ENCODE results near the gene APOC4. TPM values are rescaled to one million over a fixed set of nuclear protein-coding genes. Genes with fewer than 3 reads are reported as not detected.
A peak's percentile ranks its signal among the peaks of the same experiment; 100 is the strongest.

APOC4 gene
- total RNA-seq, result not detected

GRCh38 chr19:44942067-44942571 is at the start of gene APOC4:
Gene APOC4 (plus strand): TSS chr19:44942237. CDS start chr19:44942278, 41 bp downstream.
- Mint-ChIP-seq H3K36me3 (ENCODE audit: low read depth) (no peaks in the 10 kb centered on the region), H3K27ac (no peak within 1 kb of the TSS), H3K9me3 (no peaks in the 10 kb centered on the region), H3K4me3 (no peak within 1 kb of the TSS), H3K27me3 (ENCODE audit: low read depth) (no peaks in the 10 kb centered on the region), H3K4me1 (ENCODE audit: low read depth) (no peaks in the 10 kb centered on the region)
- intact Hi-C loops (cut with micrococcal nuclease), result no loop called here
- no peak for DNase-seq
- CTCF ChIA-PET, result no interaction called here

GRCh38 chr19:44892932-44893331 is 49.1 kb upstream of the APOC4 start:
- intact Hi-C loops (cut with micrococcal nuclease), result no loop called here
- DNase-seq, result no peak
- no peaks in the 10 kb centered on the region for H3K27me3 Mint-ChIP-seq (ENCODE audit: low read depth)

GRCh38 chr19:44893332-44894051 is 48.5 kb upstream of the APOC4 start:
- peaks cover 44% of the 10 kb centered on the region for H3K36me3 Mint-ChIP-seq (ENCODE audit: low read depth)
- CTCF ChIA-PET, result interaction anchor here (1.7 kb wide), 2 partner anchors 48 to 59 kb away, joined by 4 to 8 read pairs; partner anchors contain the start of gene NECTIN2
- no peak for DNase-seq
- H3K4me3 Mint-ChIP-seq, result peak overlapping the region; percentile 84
- H3K9me3 Mint-ChIP-seq, result peaks cover 2% of the 10 kb centered on the region
- H3K4me1 Mint-ChIP-seq (ENCODE audit: low read depth), result peaks cover 37% of the 10 kb centered on the region
- intact Hi-C loops (cut with micrococcal nuclease), result no loop called here
- H3K27me3 Mint-ChIP-seq (ENCODE audit: low read depth), result no peaks in the 10 kb centered on the region
- H3K27ac Mint-ChIP-seq, result no peak overlapping the region

More at GRCh38 chr19:44892932-44893331, 49.1 kb upstream of the APOC4 start:
- peaks cover 37% of the 10 kb centered on the region for H3K4me1 Mint-ChIP-seq (ENCODE audit: low read depth)
- no peak overlapping the region for H3K27ac Mint-ChIP-seq
- H3K4me3 Mint-ChIP-seq, result peak overlapping the region; percentile 84
- peaks cover 2% of the 10 kb centered on the region for H3K9me3 Mint-ChIP-seq
- peaks cover 41% of the 10 kb centered on the region for H3K36me3 Mint-ChIP-seq (ENCODE audit: low read depth)
- CTCF ChIA-PET, result interaction anchor here (0.8 to 1.7 kb wide), 3 partner anchors 9 to 59 kb away, joined by 4 to 8 read pairs (median 4); partner anchors contain the start of gene NECTIN2

GRCh38 chr19:44894052-44894400 is 48.0 kb upstream of the APOC4 start:
- H3K4me1 Mint-ChIP-seq (ENCODE audit: low read depth), result peaks cover 36% of the 10 kb centered on the region
- H3K27ac Mint-ChIP-seq, result no peak overlapping the region
- H3K9me3 Mint-ChIP-seq, result peaks cover 2% of the 10 kb centered on the region
- DNase-seq, result no peak
- peaks cover 44% of the 10 kb centered on the region for H3K36me3 Mint-ChIP-seq (ENCODE audit: low read depth)
- intact Hi-C loops (cut with micrococcal nuclease), result no loop called here
- H3K4me3 Mint-ChIP-seq, result no peak overlapping the region
- H3K27me3 Mint-ChIP-seq (ENCODE audit: low read depth), result no peaks in the 10 kb centered on the region
- CTCF ChIA-PET, result no interaction called here

DNA sequence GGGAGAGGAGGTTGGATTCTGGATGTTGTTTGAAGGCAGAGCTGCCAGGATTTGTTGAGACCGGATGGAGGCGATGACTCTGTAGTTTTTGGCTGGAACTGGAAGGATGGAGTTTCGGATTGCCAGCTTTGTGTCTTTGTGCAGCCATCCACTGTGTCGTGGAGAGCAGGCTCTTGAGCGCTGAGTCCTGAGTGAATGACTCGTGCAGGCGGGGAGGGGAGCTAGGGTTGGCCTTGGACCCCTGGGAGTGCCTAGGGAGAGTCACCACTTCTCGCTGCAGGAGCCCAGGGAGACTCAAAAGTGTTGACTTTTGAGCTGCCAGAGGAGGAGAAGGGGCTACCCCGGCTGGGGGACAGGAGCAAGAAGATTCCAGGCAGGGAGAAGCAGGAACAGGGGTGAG is 47.1 kb upstream of the APOC4 start:
- H3K27ac Mint-ChIP-seq, result no peak overlapping the region
- H3K9me3 Mint-ChIP-seq, result no peaks in the 10 kb centered on the region

GRCh38 chr19:44897835-44898234 is 44.2 kb upstream of the APOC4 start:
- Mint-ChIP-seq H3K27ac (no peak overlapping the region), H3K4me3 (no peak overlapping the region), H3K27me3 (ENCODE audit: low read depth) (no peaks in the 10 kb centered on the region), H3K9me3 (no peaks in the 10 kb centered on the region), H3K4me1 (ENCODE audit: low read depth) (peaks cover 21% of the 10 kb centered on the region), H3K36me3 (ENCODE audit: low read depth) (peaks cover 41% of the 10 kb centered on the region)
- CTCF ChIA-PET, result interaction anchor here (0.6 kb wide), 2 partner anchors 197 to 1144 kb away, joined by 3 read pairs; no protein-coding TSS in a partner anchor
- intact Hi-C loops (cut with micrococcal nuclease), result no loop called here
- DNase-seq, result no peak

More for the DNA sequence above, 47.1 kb upstream of the APOC4 start:
- no peak overlapping the region for H3K4me3 Mint-ChIP-seq
- H3K36me3 Mint-ChIP-seq (ENCODE audit: low read depth), result peaks cover 46% of the 10 kb centered on the region
- CTCF ChIA-PET, result interaction anchor here (0.9 kb wide), 1 partner anchor 57 kb away, joined by 5 read pairs; no protein-coding TSS in a partner anchor
- peaks cover 32% of the 10 kb centered on the region for H3K4me1 Mint-ChIP-seq (ENCODE audit: low read depth)
- intact Hi-C loops (cut with micrococcal nuclease), result no loop called here
- H3K27me3 Mint-ChIP-seq (ENCODE audit: low read depth), result no peaks in the 10 kb centered on the region
- DNase-seq, result no peak

- Mint-ChIP-seq H3K27ac (no peak overlapping the region), H3K4me1 (ENCODE audit: low read depth) (peaks cover 5% of the 10 kb centered on the region), H3K4me3 (no peak overlapping the region), H3K36me3 (ENCODE audit: low read depth) (peaks cover 23% of the 10 kb centered on the region), H3K9me3 (no peaks in the 10 kb centered on the region), H3K27me3 (ENCODE audit: low read depth) (peaks cover 2% of the 10 kb centered on the region)
- no peak for DNase-seq
- CTCF ChIA-PET, result interaction anchor here (0.6 kb wide), 1 partner anchor 115 kb away, joined by 5 read pairs; no protein-coding TSS in a partner anchor
- intact Hi-C loops (cut with micrococcal nuclease), result loop anchor here (5.0 to 10.0 kb wide), 2 partner anchors 287 to 434 kb away; no protein-coding TSS in a partner anchor
Measured at GRCh38 chr19:44900328-44901244, 41.5 kb upstream of the APOC4 start.

GRCh38 chr19:44903216-44903601 is 38.8 kb upstream of the APOC4 start:
- intact Hi-C loops (cut with micrococcal nuclease), result loop anchor here (1.0 to 10.0 kb wide), 4 partner anchors 48 to 432 kb away; no protein-coding TSS in a partner anchor
- Mint-ChIP-seq H3K27me3 (ENCODE audit: low read depth) (peaks cover 22% of the 10 kb centered on the region), H3K36me3 (ENCODE audit: low read depth) (peaks cover 12% of the 10 kb centered on the region), H3K4me1 (ENCODE audit: low read depth) (peaks cover 15% of the 10 kb centered on the region), H3K4me3 (no peak overlapping the region), H3K27ac (no peak overlapping the region), H3K9me3 (no peaks in the 10 kb centered on the region)
- no peak for DNase-seq
- CTCF ChIA-PET, result interaction anchor here (0.6 to 2.3 kb wide), 4 partner anchors 46 to 210 kb away, joined by 3 to 18 read pairs (median 4); partner anchors contain the start of gene CLPTM1

- CTCF ChIA-PET, result interaction anchor here (0.6 to 2.3 kb wide), 6 partner anchors 13 to 68 kb away, joined by 3 to 18 read pairs (median 4); partner anchors contain the start of gene CLPTM1
- H3K36me3 Mint-ChIP-seq (ENCODE audit: low read depth), result peaks cover 11% of the 10 kb centered on the region
Measured at GRCh38 chr19:44903602-44904425, 38.2 kb upstream of the APOC4 start.

DNA sequence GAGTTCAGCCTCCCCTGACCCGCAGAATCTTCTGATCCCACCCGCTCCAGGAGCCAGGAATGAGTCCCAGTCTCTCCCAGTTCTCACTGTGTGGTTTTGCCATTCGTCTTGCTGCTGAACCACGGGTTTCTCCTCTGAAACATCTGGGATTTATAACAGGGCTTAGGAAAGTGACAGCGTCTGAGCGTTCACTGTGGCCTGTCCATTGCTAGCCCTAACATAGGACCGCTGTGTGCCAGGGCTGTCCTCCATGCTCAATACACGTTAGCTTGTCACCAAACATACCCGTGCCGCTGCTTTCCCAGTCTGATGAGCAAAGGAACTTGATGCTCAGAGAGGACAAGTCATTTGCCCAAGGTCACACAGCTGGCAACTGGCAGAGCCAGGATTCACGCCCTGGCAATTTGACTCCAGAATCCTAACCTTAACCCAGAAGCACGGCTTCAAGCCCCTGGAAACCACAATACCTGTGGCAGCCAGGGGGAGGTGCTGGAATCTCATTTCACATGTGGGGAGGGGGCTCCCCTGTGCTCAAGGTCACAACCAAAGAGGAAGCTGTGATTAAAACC is 37.5 kb upstream of the APOC4 start:
- DNase-seq, result peak; percentile 15
- intact Hi-C loops (cut with micrococcal nuclease), result loop anchor here (5.0 to 10.0 kb wide), 2 partner anchors 283 to 430 kb away; no protein-coding TSS in a partner anchor
- no peaks in the 10 kb centered on the region for H3K9me3 Mint-ChIP-seq
- no peak overlapping the region for H3K4me3 Mint-ChIP-seq
- H3K27me3 Mint-ChIP-seq (ENCODE audit: low read depth), result peaks cover 22% of the 10 kb centered on the region
- peaks cover 11% of the 10 kb centered on the region for H3K36me3 Mint-ChIP-seq (ENCODE audit: low read depth)
- CTCF ChIA-PET, result interaction anchor here (0.6 to 2.3 kb wide), 6 partner anchors 12 to 106 kb away, joined by 3 to 18 read pairs (median 4); partner anchors contain the start of gene CLPTM1
- peaks cover 15% of the 10 kb centered on the region for H3K4me1 Mint-ChIP-seq (ENCODE audit: low read depth)
- no peak overlapping the region for H3K27ac Mint-ChIP-seq

More at GRCh38 chr19:44903602-44904425, 38.2 kb upstream of the APOC4 start:
- DNase-seq, result peak; percentile 80
- H3K4me3 Mint-ChIP-seq, result no peak overlapping the region
- H3K27me3 Mint-ChIP-seq (ENCODE audit: low read depth), result peaks cover 22% of the 10 kb centered on the region
- H3K4me1 Mint-ChIP-seq (ENCODE audit: low read depth), result peaks cover 15% of the 10 kb centered on the region
- intact Hi-C loops (cut with micrococcal nuclease), result loop anchor here (1.0 to 10.0 kb wide), 4 partner anchors 47 to 431 kb away; no protein-coding TSS in a partner anchor
- H3K27ac Mint-ChIP-seq, result no peak overlapping the region
- no peaks in the 10 kb centered on the region for H3K9me3 Mint-ChIP-seq

Measured in activated naive CD4-positive, alpha-beta T cell treated with anti-CD3 and anti-CD28 coated beads for 36 hours (primary cell).